Measurements from ENCODE around the gene ZXDC.

DNA sequence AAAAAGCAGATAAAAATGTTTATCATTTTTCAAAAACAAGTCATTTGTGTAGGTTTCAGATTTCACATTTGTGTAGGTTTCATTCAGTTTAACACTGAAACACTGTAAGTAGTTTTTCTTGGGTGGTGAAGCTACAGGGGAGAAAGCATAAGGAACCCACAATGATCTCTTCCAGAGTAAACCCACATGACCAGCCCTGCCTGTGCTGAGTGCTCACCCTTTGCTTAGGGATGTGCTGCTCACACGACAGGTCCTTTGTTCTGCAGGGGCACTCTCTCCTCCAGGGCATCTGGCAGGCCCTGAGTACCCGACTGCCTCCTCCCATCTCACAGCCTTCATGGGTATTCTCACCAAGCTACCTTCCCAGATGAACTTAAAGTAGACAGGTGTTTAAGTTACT is 28.9 kb downstream of the ZXDC start:
- TF ChIP-seq, protein P1, sequence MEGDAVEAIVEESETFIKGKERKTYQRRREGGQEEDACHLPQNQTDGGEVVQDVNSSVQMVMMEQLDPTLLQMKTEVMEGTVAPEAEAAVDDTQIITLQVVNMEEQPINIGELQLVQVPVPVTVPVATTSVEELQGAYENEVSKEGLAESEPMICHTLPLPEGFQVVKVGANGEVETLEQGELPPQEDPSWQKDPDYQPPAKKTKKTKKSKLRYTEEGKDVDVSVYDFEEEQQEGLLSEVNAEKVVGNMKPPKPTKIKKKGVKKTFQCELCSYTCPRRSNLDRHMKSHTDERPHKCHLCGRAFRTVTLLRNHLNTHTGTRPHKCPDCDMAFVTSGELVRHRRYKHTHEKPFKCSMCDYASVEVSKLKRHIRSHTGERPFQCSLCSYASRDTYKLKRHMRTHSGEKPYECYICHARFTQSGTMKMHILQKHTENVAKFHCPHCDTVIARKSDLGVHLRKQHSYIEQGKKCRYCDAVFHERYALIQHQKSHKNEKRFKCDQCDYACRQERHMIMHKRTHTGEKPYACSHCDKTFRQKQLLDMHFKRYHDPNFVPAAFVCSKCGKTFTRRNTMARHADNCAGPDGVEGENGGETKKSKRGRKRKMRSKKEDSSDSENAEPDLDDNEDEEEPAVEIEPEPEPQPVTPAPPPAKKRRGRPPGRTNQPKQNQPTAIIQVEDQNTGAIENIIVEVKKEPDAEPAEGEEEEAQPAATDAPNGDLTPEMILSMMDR (conservative IDR thresholded peaks at IDR 0.05; ENCODE audit: low read length) = no peak
- no peak for TF ChIP-seq EZH2phosphoT487 (IDR thresholded peaks at IDR 0.05; ENCODE audit: borderline replicate concordance)

All from Loucy (cell line).